ENCODE data around the gene TRIM52.

DNA sequence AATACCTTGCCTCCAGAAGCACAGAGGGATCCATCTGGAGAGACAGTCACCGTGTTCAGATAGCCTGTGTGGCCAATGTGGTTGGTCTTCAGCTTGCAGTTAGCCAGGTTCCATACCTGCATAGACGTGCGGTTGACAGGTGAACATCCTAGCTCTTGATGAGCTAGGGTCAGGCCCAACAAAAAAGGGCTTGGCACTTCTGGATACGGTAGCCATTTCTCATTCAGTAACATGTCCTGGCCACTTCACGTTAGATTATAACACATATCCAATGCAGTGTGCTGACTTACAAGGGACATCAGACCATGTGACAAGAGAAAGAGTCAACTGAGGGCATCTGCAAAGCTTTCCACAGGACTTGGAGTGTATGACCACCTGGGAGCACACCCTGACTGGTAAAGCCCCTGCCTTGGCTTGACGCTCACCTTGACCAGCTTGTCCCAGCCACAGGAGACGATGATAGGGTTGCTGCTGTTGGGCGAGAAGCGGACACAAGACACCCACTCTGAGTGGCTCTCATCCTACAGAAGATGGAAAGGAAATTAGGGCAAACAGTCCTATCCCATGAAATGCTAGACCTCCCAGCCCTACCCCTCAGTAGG is 21.8 kb downstream of the TRIM52 start:
- TF ChIP-seq, protein P1, sequence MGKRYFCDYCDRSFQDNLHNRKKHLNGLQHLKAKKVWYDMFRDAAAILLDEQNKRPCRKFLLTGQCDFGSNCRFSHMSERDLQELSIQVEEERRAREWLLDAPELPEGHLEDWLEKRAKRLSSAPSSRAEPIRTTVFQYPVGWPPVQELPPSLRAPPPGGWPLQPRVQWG (CRISPR knock-in tag; IDR thresholded peaks at IDR 0.05; ENCODE audit: borderline replicate concordance, low read depth): no peak
- TF ChIP-seq HOXA7 (CRISPR knock-in tag; IDR thresholded peaks at IDR 0.05) (no peak), EZH2 (conservative IDR thresholded peaks at IDR 0.05; ENCODE audit: low read depth, low read length) (no peak)

All from HepG2 (cell line).